ENCODE data around the gene RNF2.

The RNF2 gene

DNA sequence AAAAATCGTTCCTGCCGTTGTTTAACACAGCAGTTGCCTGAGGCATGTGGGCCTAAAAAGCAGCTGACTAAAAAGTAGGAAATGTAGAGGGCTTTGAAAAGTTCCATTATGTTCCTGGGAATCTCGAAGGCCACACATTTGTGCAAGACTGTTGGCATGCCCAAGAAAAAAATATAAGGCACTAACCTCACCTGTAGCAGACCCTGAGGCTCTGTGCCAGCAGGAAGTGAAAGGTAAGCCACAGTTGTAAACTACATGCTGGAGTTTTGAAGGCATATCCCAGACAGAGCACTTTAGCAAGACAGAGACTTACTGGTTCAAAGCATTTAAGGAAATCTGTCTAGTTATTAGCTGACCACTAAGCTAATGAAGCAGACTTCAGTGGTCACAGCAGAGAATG lies 58.7 kb downstream of the RNF2 start:
- DNase-seq: no peak

DNA sequence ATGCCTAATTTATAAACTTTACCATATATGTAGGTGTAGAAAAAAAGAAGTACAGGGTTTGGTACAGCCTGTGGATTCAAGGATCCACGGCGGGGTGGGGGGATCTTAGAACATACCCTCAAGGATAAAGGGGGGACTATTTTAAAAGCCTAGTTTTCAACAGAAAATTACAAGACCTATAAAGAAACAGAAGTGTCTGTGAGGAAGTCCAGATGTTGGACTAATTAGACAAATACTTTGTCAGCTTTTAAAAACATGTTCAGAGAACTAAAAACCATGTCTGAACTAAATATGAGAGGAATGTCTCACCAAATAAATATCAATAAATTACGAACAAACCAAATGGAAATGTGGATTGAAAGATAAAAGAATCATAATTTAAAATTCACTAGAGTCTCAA lies 59.8 kb downstream of the RNF2 start:
- DNase-seq: no peak

DNA sequence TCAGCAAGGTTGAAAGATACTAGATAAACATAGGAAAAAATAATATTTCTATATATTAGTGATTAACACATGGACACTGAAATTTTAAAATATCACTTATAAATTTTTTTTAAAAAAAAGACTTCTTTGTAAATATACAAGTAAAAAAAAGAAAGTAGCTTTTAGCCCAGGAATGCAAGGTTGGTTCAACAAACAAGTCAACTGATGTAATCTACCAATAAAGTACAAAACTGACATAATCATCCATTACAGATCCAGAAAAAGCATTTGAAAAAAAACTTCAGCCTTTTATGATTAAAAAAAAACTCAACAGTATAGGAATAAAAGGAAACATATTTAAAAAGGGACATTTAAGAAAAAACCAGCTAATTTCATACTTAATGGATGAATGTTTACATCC lies 63.0 kb downstream of the RNF2 start:
- DNase-seq: no peak

DNA sequence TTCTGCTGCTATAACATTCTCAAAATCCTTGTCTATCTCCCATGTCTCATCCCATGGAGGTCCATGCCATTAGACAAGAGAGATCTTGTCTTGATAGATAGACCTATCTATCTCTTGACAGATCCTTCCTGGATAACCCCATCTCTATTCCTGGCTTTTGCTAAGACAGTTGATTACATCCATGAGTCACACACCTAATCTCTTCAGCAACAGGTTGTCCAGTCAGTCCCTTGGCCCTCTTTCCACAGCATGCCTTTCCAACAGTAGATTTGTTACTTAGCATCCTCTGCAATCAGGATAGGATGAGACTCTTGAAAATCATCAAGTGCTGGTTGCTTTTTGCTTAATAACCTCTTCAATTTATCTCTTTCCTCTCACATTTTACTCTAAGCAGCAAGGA lies 64.8 kb downstream of the RNF2 start:
- no peak for DNase-seq

DNA sequence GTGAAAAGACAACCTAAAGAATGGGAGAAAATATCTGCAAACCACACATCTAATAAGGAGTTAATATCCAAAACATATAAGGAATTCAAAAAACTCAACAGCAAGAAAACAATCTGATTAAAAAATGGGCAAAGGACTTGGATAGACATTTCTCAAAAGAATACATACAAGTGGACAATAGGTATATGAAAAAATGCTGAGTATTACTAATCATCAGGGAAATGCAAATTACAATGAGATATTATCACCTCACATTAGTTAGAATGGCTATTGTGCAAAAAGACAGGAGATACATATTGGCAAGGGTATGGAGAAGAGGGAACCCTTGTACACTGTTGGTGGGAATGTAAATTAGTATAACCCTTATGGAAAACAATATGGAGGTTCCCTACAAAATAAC lies 66.5 kb downstream of the RNF2 start:
- no peak for DNase-seq

DNA sequence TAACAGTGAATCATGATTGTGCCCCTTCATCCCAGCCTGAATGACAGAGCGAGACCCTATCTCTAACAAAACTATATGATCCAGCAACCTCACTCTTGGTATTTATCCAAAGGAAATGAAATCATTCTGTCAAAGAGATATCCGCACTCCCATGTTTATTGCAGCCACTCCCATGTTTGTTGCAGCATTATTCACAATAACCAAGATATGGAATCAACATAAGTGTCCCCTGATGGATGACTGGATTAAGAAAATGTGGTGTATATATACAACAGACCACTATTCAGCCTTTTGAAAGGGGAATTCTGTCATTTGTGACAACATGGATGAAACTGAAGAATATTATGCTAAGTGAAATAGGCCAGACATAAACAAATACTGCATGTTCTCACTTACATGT lies 67.0 kb downstream of the RNF2 start:
- no peak for DNase-seq

DNA sequence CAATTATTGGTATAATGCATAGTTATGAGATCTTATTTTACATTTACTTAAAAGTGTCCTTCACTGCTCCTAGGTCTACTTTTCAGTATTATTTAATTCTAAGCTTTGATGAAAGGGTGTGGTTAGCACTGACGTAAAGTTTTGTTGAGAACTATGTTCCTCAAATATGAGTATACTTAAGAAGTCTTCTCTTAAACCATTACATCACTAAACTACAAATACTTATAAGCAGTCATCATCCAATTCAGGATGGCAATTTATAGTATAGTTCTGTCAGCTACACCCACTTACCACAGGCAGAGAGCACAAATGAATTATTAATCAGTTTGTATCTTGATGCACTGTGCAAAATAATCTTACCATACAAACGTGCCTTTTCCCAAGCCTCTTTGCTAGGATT lies 84.3 kb downstream of the RNF2 start:
- no peak for DNase-seq

DNA sequence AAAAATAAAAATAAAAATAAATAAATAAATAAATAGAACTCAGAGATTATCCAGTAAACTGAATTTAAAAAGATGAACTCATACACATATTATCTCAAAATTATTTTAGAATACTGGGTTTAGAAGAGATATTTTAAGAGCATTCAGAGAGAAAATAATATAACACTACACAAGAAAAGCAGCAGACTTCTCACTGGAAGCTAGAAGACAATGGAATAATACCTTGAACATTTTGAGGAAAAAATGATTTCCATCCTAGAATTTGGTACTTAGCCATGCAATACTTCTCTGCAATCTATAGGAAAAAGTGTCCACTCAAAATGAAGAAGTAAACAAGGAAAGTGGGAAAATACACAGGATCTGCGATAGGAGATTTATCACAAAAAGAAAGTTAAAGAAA lies 87.2 kb downstream of the RNF2 start:
- DNase-seq: no peak

DNA sequence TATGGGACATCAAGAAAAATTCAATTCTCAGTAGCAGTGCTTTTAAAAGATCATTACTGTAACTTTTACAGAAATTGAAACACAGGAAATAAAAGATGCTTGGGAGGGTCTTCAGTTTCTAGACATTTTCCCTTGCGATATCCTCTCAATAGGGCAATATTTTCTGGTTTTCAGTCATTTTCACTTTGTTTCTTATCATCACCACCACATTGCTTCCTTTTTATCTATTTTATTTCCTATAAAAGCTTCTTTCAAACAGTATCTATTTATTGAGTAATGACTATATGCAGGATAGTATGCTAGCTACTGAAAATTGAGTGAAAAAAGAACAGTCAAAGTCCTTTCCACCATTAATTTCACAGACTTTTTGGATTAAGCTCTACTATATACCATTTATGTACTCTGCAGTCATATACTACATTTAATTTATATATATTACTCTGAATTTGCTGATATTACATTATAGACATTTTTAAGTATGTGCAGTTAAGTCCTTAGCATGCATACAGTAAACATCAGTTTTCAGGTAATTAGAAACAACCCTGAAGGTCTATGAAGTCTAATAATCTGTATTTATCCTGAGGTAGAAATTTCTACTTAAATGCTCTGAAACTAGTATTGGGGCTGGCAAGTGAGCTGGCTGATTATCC lies 92.7 kb downstream of the RNF2 start:
- DNase-seq: no peak

DNA sequence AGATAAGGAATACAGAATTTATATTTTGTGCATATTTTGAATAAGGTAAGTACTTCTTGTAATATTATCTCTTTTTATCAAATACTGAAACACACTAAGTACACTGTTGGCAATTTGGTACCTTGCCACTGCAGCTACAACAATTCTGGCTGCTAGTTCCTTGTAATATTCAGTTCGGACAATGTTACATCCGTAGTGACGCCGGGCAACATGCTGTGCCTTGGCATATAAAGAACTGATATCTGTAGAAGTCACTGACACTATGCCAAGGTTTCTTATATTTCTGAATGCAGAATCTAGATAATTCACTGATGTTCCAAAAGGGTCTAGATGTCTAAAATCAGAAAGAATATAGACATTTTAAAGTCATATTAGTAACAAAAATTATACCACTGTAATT lies 93.9 kb downstream of the RNF2 start:
- DNase-seq: no peak

DNA sequence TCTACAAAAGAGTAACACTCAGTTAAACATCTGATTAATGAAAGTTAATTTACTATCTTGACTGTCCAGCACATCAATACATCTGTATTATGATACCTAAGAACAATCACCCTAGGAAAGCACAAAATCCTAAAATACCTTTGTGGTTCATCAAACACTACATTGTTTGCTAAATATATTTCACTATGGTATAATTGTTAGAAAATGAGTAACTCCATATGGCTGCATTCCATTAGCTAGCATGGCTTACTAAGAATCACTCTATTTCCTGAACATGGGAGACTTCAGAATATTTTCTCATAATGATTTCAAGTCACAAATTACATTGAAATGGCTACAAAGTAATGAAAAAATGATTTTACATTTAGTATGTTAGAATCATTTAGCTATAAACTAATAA lies 98.9 kb downstream of the RNF2 start:
- DNase-seq: no peak

DNA sequence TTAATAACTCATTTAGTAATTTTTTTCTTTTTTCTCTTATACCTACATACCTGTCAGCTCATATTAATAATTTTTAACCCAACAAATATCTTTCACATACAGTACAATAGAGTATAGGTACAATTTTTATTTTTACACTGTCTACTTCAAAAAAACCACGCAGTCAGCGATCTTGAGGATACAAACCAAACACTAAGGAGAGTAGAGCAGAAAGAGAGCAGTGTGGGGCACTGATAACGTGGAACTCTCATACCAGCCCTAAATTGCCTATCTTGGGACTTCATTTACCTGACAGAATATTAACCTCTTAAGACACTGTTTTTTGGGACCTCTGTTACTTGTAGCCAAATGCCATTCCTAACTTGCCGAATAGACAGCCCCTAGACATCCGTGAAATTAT lies 105.9 kb downstream of the RNF2 start:
- no peak for DNase-seq
